ENCODE results near the gene KHSRP.

The KHSRP gene

GRCh38 chr19:6424195-6424938 lies at the start of gene KHSRP:
Gene KHSRP (minus strand): TSS chr19:6424811. CDS start chr19:6424701, 110 bp downstream.
- TF ChIP-seq CTCF (IDR thresholded peaks at IDR 0.05), result no peak

- no peak for TF ChIP-seq CTCF (IDR thresholded peaks at IDR 0.05)
Observed at GRCh38 chr19:6473647-6474046, 49.0 kb upstream of the KHSRP start.

GRCh38 chr19:6472713-6473112 lies 48.1 kb upstream of the KHSRP start:
- TF ChIP-seq CTCF (IDR thresholded peaks at IDR 0.05), result no peak

GRCh38 chr19:6471076-6471475 lies 46.5 kb upstream of the KHSRP start:
- TF ChIP-seq CTCF (IDR thresholded peaks at IDR 0.05), result no peak

- TF ChIP-seq CTCF (IDR thresholded peaks at IDR 0.05), result no peak
Observed at GRCh38 chr19:6470173-6470572, 45.6 kb upstream of the KHSRP start.

- TF ChIP-seq CTCF (IDR thresholded peaks at IDR 0.05), result no peak
Observed at GRCh38 chr19:6467384-6467783, 42.8 kb upstream of the KHSRP start.

- TF ChIP-seq CTCF (IDR thresholded peaks at IDR 0.05), result no peak
Observed at GRCh38 chr19:6466526-6467248, 42.1 kb upstream of the KHSRP start.

Data from LNCAP (cell line).